HG02870 (cell line): ENCODE data around the gene GPR161.
A peak's percentile ranks its signal among the peaks of the same experiment; 100 is the strongest.

Source experiments
- ATAC-seq: cut with Tn5 transposase; IDR thresholded peaks from one replicate; pipeline ENCODE4 v1.9.1; 2021; ENCODE audit warnings: mild to moderate bottlenecking, moderate library complexity; ENCODE audit not compliant: unreplicated experiment

The GPR161 gene

DNA sequence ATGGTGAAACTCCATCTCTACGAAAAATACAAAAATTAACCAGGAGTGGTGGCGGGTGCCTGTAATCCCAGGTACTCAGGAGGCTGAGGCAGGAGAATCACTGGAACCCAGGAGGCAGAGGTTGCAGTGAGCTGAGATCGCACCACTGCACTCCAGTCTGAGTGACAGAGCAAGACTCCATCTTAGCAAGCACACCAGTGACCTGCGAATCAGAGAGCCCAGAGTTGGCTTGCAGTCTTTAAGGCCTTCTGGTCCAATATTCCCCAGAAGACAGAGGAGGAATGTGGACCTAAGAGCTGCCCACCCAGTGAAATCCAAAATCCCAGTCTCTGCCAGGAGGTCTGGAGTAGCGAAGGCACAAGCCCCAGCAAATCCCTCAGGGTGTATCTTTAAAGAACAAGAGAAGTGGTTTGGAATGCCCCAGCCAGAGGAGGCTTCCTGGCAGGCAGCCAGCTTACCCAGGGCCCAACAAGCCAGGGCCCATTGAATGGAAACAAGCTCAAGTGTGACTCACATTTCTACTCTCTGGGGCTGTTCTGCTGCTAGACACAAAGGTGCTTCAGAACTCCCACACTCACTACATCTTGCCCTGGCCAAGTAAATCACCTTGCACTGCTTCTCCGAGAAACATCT lies 23.9 kb downstream of the GPR161 start:
- ATAC-seq, result peak; percentile 58

DNA sequence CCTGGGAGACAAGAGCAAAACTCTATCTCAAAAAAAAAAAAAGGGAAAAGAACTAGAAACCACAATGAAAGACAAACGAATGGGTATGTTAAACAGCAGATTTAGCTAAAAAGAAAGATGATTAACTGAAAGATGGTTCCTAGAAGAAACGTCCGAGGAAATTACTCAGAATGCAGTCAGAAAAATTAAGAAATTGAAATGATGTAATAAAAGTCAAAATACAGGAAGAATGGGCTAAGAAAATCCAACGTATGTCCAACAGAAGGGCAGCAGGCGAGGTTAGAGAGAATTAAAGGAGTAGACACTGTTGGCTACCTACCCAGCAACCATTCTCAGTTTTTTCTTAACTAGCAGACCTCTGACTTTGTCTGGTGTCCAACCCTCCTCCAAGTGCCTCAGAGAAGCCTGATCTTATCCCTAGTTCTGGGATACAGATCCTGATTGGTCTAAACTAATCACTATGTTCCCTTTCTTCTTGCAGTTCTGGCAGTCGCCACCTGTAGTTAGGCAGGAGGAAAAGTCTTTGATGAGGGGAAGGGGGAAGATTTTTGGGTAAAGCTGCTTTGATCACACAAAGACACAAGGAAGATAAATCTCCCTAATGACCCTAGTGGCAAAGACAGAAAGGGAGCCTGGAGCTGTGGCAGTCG lies 25.7 kb downstream of the GPR161 start:
- ATAC-seq, result no peak

DNA sequence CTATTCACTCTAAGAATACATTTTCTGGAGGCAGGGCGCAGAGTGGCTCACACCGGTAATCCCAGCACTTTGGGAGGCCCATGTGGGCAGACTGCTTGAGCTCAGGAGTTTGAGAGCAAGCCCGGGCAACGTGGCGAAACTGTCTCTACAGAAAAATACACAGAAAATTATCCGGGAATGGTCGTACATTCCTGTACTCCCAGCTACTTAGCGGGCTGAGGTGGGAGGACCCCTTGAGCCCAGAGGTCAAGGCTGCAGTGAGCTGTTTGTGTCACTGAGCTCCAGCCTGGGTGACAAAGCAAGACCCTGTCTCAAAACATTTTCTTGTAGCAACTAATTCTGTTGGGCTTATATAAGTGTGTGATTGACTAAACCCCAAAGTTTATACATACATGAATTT lies 30.5 kb downstream of the GPR161 start:
- ATAC-seq, result no peak

DNA sequence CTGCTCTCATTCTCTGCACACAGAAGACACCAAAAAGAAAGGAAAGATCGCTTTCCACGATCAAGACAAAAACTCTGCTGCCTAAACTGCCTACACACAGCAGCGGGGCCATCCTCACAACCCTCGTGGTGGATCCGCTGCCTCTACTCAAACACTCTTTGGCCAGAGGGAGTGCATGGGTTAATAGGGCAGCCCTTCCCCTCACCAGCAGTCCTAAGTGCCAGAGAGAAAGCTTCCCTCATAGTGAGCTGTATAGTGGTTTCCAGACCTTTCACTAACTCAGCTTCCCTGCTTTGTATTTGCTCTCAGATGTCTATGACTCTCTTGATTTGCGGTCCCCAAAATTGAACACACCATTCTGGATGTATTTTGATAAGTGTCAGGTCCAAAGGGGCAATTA lies 30.9 kb downstream of the GPR161 start:
- ATAC-seq, result no peak

DNA sequence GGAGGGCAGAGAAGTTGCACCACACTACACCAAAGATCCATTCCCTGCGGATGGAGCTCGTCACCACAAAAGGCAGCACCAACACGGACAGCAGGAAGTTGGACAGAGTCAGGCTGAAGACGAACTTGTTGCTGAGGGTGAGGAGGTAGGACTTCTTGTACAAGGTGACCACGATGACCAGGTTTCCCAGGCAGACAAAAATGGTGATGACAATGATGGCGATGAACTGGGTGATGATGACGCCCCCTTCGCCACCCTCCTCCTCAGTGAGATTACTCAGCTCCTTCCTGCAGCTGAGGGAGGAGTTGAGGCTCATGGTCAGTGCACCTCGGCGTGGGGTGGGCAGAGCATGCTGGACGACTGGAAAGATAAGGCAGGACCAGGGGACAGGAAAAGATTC lies 32.2 kb downstream of the GPR161 start:
- no peak for ATAC-seq

DNA sequence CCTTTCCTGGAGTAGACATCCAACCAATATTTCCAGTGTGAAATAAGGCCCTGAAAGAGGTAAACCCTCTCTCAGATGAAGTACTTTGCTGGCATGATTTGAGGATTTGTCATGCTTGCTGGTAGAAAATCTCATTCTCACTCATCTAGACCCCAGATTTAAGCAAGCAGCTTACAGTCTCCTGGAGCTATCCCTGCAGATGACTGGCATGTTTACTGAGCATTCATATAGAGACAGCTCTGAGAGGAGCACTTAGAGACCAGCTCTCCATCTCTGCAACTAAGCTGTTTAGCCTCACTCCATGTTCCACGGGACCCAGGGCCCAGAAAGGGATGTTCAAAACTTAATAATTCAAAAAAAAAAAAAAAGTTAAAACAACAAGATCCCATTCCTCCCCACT lies 34.2 kb downstream of the GPR161 start:
- no peak for ATAC-seq

DNA sequence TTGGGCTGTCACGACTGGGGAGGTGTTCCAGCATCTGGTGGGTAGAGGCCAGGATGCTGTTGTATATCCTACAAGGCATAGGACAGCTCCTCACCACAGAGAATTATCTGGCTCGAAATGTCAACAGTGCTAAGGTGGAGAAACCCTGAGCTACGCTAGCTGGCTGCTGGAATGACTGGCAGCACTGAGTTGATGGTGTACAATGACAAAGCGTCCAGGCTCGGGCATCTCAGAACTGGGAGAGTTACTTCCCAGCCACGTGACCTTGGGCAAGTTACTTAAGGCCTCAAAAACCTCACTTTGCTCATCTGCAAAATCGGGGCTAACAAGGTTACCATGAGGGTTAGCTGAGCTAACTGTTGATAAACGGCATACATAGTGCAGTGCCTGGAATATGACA lies 35.4 kb downstream of the GPR161 start:
- no peak for ATAC-seq

DNA sequence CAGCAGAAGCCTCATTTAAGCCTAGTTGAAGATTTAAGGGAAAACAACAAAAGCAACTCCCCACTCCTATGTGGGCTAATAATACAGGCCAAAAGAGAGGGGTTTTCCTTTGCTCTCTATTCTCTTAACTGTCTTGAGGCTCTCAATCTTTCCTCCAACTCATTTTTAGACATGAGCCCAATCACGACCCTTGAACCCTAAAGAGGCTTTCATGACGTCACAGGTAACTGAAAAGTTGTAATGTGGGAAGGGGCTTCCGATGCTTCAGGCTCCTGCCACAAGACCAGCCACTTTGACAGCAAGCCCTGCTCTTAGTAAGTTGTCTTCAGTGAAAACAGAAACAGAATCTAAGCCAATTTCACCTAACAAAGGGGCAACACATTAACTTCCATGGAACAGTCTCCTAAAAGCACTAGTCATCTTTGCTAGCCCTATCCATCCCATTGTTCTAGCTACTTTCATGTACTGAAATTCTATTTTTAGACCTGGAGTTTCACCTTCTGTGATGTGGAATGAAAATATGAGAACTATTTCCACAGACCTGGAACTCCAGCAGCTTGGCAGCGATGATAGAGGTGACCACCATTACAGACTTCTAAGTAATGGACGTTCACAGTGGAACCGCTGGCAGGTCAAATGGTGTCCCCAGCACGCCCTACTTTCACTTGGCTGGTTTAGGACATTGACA lies 36.3 kb downstream of the GPR161 start:
- no peak for ATAC-seq

DNA sequence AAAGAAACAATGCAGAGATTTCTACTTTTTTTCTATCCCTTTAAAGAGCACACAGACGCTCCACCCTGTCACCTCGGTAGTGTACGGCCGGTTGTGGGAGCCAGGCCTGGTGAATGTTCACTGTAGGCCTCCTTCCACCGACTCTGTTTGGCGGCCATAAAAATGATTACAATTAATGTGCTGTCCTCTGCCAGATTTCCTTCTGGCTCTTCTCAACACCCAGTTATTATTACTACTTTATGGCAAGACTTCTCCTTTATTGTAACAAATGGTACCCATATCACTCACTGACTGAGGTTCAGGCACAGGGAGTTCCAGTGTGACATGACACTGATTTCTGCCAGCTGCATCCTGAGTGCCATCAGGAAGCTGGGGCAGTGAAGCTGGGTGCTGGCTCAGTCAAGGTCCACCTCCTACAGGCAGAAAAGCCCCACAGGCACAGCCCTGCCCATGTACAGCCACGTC lies 37.4 kb downstream of the GPR161 start:
- ATAC-seq, result no peak

DNA sequence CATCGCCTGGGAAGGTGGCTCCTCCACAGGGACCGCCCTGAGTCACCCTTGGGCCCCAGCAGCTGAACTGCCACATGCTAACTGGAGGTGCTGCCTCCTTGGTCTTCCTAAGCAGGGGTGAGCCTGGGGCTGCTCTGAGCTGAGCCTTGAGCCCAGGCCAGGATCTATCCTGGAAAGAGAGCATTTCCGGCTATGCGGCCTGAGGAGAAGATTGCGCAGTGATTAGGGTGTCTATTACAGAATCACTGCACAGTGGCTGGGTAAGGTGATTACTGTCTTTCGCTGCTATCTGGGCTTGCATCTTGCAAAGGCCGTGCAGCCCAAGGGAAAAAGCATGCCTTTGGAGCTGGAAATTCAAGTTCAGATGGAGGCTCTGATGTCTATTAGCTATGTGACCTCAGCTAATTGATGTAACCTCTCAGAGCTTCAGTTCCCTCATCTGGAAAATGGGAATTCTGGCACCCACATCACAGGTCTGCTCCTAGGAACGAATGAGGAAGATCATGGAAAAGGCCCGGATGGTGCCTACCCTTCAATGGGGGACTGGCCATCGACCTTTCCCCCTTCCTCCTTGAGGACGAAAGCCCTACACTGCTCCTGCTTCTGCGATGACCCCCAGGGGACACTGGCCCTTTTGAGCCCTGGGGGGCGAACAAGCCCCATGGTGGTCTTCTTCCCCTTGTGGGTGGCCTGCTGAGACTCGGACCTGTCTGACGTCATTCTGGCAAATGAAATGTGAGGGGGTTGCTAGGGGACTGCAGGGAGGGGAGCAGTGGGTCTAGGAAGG lies 38.0 kb downstream of the GPR161 start:
- ATAC-seq, result no peak

DNA sequence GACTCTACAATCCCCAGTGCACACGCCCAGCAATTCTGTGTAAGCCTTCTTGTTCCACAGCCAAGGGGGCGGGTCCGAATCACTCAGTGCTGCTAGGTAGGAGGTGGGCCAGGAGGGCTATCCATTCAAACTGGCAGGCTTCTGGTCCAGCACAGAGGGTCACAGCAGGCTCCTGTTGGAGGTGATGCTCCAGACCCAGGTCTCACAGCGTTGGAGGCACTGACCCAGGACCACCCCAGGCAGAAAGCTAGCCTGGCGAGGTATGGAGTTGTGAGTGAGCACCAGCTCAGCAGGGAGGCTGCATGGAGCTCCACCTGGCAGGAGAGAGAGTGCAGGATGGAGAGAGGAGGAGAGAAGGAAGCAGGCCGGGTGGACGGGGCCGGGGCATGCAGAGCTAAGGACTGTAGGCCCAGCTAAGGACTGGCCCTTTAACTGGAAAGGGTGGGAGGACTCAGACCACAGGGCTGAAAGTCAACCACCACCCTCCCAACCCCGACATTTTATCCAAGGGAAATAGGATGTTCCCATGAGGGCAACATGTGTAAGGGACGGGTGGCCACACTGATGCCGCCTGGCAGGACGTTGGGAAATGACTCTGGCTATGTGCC lies 38.7 kb downstream of the GPR161 start:
- no peak for ATAC-seq

DNA sequence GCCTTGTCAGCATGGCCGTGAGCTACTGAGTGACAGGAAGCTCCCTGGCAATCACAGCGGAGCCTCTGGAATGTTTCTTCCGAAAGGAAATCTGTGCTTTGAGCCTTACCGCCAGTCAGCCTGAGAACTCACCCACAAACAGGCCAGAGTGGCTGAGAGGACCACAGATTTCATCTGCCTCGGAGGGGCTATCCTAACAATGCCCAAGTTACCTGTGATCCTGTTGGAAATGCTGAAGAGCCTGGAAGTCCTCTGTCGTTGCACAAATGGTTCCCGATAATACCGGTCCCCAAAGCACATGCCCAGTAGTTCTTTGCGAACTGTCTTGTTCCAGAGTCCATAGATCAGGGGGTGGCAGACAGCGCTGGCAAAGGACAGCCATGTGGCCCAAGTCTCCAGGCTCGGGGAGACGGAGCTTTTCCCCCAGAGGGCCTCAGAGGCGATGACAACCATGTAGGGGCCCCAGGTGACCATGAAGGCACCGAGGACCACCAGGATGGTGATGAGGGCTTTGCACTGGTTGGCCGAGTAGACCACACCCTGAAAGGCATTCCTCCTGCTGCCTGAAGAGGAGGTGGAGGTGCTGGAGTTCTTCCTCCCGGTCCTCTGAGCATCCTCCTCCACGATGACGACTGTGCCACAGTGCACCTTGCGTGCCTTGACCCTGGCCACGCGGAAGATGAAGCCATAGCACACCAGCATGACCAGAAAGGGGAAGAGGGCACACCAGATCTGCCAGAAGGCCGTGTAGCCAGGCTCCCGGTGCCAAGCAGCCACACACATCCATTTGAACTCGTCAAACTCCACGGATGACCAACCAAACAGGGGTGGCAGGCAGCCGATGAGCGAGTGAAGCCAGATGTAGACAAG lies 40.2 kb downstream of the GPR161 start:
- ATAC-seq, result no peak

DNA sequence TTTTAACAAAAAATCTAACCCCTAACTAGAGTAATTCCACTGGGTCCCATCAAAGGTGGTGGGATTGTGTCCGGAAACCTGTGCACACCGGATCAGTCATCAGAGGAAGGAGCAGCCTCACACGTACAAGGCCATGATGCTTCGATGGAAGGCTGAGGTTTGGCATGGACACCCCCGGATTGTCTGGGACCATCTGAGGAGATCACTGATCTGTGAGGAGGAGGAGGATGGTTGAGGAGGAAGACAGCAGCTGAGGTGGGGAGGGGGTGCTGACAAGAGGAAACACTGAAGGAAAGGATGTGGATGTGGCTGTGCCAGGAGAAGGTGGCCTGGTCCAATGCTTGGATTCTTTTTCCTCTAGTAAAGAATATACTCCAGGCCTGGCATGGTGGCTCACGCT lies 41.3 kb downstream of the GPR161 start:
- ATAC-seq, result no peak

DNA sequence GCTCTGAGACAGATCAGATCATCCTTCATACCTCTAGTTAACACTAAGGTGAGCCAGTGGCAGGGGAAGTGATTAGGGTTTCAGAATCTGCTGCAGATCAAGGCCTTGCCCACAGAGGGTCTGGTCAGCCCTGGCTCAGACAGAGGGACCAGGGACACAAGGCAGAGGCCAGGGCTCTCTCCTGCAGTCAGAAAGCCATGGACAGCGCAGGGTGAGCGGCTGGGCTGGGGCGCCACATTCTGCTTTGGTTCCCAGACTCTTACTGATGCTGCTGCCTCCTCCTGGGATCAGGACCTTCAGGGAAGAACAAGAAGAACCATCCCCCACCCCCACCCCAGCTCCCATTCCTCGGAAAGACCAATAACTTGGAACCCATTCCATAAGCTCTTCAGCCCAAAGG lies 43.1 kb downstream of the GPR161 start:
- no peak for ATAC-seq

DNA sequence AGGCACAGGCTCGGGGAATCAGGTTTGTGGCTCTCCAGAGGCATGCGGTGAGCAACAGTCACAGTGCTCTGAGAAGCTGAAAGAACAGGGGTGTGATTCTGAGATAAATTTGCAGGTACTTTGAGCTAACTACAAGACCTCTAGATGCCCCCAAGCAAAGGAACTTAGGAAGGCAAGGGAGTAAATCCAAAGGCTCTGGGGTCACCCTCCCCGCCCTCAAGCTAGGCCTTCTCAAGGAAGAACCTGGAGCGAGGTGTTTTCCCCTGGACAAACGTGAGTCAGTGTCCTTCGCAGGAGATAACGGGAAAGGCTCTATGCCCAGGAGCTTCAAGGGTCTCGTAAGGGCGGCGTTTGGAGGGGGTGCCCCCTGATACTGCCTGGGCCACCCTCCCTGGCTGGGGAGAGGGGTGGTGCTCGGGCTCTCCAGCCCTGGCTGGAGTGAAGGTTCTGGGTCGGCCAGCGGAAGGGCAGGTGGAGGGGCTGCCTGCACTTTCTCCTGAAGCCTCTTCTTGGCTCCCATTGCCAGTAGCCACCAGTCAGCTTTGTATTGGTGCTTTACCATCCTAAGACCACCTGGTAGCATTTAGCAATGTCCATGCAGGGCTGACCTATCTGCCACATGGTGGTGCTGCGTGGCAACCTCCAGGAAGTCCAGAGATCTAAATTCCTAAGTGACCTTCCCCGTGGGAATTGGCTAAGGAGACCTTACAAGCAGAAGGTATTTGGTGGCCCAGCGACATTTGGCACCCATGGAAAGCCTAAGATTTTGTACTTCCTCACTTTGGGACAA lies 44.0 kb downstream of the GPR161 start:
- ATAC-seq, result no peak

DNA sequence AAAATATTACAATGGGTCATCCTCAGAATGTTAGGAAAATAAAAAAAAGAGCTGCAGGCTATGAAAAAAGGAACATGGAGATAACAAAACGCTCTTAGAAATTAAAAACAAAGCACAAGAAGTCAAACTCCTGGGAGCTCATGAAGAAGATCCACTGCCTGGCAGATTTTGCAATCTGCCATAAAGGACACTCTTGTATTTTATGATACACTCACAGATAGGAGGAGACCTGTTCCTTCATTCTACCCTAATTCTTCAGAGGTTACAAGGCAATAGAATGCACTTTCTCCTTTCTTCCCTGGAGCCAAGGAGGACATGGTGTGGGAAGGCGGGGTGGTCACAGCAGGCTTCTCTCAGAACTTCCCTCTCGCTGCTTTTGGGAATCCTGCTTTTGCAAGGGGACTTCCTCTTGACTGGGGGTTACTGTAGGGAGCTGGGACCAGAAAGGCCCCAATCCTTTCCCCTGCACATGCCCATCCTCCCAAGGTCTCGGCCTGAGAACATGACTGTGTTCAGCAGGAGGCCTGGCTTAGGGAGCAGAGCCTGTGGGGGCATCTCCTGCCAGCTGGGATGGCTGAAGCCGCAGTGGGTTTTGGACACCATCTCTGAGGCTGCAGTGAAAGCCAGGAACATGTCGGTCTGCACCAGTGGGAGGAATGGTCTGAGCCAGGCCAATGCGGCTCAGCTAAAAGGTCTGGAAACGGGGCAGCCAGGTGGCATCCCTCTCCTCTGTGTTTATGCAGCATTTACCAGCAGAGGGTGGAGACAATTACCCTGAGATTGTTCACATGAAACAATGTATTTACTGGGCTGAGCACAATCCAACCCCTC lies 44.8 kb downstream of the GPR161 start:
- no peak for ATAC-seq

DNA sequence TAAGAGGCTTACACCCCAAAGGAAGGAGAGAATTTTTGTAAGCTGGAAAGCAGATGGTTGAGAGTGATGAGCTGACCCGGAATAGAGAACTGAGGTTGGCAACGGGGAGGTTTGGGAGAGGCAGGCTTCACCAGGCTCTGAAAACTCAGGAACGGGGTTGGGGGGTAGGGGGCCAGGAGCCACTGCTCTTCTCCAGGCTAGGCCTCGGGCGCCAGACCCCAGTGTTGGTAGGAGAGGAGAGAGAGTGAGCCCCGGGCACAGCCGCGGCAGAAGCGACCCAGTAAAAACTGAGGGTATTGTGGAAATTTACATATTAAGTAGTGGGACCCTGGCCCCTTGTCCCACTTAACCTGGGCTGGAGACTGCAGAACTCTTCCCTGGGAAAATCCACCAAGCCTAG lies 45.7 kb downstream of the GPR161 start:
- ATAC-seq, result no peak

DNA sequence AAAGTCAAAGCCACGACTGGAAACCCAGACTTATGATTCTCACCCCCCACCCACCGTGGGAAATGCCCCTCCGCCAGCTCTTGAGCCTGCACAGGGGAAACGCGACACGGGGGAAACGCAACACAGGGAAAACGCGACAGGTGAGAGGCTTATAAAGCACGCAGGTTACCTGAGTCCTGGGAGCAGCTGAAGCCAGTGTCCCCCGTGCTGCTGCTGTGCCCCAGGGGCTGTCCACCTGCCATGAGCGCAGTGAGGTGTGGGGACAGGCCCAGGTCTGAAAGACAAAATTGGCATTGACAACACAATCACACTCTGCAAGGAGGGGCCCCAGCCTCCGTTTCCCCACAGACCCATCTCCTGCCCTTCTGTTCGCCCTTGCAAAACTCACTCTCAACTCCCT lies 46.3 kb downstream of the GPR161 start:
- ATAC-seq, result no peak

DNA sequence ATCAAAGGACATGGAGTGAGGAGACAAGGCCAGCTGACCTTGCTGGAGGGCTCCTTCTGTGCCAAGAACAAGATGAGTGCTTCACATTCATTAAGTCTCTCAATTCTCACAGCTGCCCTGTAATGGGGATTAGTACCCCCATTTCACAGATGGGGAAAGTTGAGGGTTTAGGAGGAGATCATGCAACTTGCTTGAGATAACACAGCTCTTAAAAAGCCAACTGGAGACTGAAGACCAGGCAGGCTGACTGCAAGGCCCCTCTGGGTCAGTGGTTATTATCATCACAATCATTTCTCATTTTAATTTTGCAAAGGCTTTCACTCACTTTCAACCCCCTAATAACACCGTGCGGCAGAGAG lies 46.8 kb downstream of the GPR161 start:
- ATAC-seq, result no peak
